ENCODE measurements around the gene THRB.
"Not testable (repeated sequence)": the region's sequence is repeated elsewhere in the genome, so short reads cannot be mapped to it uniquely, and the experiment has no call there.

Gene THRB

GRCh38 chr3:24446032-24446431 lies 48.6 kb downstream of the THRB start:
- DNase-seq, result no peak

- DNase-seq, result no peak
Measured at GRCh38 chr3:24443476-24443875, 51.2 kb downstream of the THRB start.

GRCh38 chr3:24440760-24441464 lies 53.7 kb downstream of the THRB start:
- no peak for DNase-seq

GRCh38 chr3:24439021-24439420 lies 55.6 kb downstream of the THRB start:
- DNase-seq, result no peak

GRCh38 chr3:24437326-24437725 lies 57.3 kb downstream of the THRB start:
- DNase-seq, result no peak

GRCh38 chr3:24435584-24435983 lies 59.1 kb downstream of the THRB start:
- no peak for DNase-seq

- DNase-seq, result no peak
Measured at GRCh38 chr3:24434651-24435050, 60.0 kb downstream of the THRB start.

GRCh38 chr3:24433838-24434591 lies 60.6 kb downstream of the THRB start:
- no peak for DNase-seq

GRCh38 chr3:24432989-24433388 lies 61.7 kb downstream of the THRB start:
- DNase-seq, result no peak

- no peak for DNase-seq
Measured at GRCh38 chr3:24428481-24428880, 66.2 kb downstream of the THRB start.

GRCh38 chr3:24426896-24427295 lies 67.8 kb downstream of the THRB start:
- no peak for DNase-seq

GRCh38 chr3:24420829-24421228 lies 73.8 kb downstream of the THRB start:
- DNase-seq, result not testable (repeated sequence)

- DNase-seq, result no peak
Measured at GRCh38 chr3:24420224-24420623, 74.4 kb downstream of the THRB start.

- DNase-seq, result no peak
Measured at GRCh38 chr3:24419067-24419791, 75.4 kb downstream of the THRB start.

GRCh38 chr3:24417730-24418129 lies 76.9 kb downstream of the THRB start:
- DNase-seq, result no peak

GRCh38 chr3:24416224-24416623 lies 78.4 kb downstream of the THRB start:
- no peak for DNase-seq

- DNase-seq, result no peak
Measured at GRCh38 chr3:24415824-24416223, 78.8 kb downstream of the THRB start.

GRCh38 chr3:24413662-24414061 lies 81.0 kb downstream of the THRB start:
- DNase-seq, result not testable (repeated sequence)

- DNase-seq, result no peak
Measured at GRCh38 chr3:24410860-24411259, 83.8 kb downstream of the THRB start.

- no peak for DNase-seq
Measured at GRCh38 chr3:24407980-24408680, 86.5 kb downstream of the THRB start.

GRCh38 chr3:24406900-24407299 lies 87.8 kb downstream of the THRB start:
- DNase-seq, result no peak

GRCh38 chr3:24405057-24405456 lies 89.6 kb downstream of the THRB start:
- DNase-seq, result no peak

- no peak for DNase-seq
Measured at GRCh38 chr3:24401811-24402185, 92.9 kb downstream of the THRB start.

Measured in NCI-H1092 (cell line).